Fibroblast of pulmonary artery (primary cell): ENCODE data around the gene RBCK1.
"Not testable (repeated sequence)": the region's sequence is repeated elsewhere in the genome, so short reads cannot be mapped to it uniquely, and the experiment has no call there.

Source experiments
- DNase-seq: peaks from one replicate; pipeline ENCODE4 v3.0.0-alpha.2; 2010; ENCODE audit warnings: low read depth
- H3K4me3 ChIP-seq: replicated peaks from 2 replicates; pipeline ENCODE4 v1.5.1; 2011; ENCODE audit warnings: low read depth, mild to moderate bottlenecking, control low read depth, low read length, moderate library complexity
- TF ChIP-seq, protein P1 (sequence below): IDR thresholded peaks from 2 replicates; pipeline ENCODE4 v1.5.1; 2011; ENCODE audit warnings: mild to moderate bottlenecking, control low read depth, low read length, inconsistent platforms; ENCODE audit errors: missing control alignments

RBCK1 gene

DNA sequence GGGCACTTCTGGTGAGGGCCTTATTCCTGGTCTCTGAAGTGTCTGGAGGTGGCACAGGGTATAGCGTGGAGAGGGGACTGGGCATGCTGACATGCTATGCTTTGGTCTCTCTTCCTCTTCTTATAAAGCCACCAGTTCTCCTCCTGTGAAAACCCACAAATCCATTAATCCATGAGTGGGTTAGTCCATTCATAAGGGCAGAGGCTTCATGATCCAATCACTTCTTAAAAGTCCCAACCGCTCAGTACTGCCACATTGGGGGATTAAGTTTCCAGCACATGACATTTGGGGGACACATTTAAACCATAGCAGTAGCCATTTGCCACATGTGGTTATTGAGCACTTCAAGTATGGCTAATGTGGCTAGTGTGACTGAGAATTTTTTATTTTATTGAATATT lies 31.3 kb upstream of the RBCK1 start:
- TF ChIP-seq, protein P1, sequence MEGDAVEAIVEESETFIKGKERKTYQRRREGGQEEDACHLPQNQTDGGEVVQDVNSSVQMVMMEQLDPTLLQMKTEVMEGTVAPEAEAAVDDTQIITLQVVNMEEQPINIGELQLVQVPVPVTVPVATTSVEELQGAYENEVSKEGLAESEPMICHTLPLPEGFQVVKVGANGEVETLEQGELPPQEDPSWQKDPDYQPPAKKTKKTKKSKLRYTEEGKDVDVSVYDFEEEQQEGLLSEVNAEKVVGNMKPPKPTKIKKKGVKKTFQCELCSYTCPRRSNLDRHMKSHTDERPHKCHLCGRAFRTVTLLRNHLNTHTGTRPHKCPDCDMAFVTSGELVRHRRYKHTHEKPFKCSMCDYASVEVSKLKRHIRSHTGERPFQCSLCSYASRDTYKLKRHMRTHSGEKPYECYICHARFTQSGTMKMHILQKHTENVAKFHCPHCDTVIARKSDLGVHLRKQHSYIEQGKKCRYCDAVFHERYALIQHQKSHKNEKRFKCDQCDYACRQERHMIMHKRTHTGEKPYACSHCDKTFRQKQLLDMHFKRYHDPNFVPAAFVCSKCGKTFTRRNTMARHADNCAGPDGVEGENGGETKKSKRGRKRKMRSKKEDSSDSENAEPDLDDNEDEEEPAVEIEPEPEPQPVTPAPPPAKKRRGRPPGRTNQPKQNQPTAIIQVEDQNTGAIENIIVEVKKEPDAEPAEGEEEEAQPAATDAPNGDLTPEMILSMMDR: no peak
- H3K4me3 ChIP-seq: no peak overlapping the region
- no peak for DNase-seq

DNA sequence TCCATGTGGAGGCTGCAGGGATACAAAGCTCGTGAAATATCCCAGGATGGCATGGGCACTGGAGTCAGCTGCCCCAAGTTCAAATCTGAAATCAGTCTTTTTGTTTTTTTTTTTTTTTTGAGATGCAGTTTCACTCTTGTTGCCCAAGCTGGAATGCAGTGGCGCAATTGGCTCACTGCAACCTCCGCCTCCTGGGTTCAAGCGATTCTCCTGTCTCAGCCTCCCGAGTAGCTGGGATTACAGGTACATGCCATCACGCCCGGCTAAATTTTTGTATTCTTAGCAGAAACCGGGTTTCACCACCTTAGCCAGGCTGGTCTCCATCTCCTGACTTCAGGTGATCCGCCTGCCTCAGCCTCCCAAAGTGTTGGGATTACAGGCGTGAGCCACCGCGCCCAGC lies 30.5 kb upstream of the RBCK1 start:
- H3K4me3 ChIP-seq, DNase-seq: not testable (repeated sequence)

DNA sequence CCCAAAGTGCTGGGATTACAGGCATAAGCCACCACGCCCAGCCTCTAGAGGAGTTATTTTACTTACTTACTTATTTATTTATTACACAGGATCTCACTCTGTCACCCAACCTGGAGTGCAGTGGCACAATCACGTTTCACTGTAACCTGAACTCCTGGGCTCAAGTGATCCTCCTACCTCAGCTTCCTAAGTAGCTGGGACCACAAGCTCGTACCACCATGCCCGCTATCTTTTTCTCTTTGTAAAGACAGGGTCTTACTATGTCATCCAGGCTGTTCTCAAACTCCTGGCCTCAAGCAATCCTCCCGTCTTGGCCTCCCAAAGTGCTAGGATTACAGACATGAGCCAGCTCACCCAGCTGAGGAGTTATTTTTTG lies 29.1 kb upstream of the RBCK1 start:
- no peak for DNase-seq
- TF ChIP-seq, protein P1: no peak
- no peak overlapping the region for H3K4me3 ChIP-seq

DNA sequence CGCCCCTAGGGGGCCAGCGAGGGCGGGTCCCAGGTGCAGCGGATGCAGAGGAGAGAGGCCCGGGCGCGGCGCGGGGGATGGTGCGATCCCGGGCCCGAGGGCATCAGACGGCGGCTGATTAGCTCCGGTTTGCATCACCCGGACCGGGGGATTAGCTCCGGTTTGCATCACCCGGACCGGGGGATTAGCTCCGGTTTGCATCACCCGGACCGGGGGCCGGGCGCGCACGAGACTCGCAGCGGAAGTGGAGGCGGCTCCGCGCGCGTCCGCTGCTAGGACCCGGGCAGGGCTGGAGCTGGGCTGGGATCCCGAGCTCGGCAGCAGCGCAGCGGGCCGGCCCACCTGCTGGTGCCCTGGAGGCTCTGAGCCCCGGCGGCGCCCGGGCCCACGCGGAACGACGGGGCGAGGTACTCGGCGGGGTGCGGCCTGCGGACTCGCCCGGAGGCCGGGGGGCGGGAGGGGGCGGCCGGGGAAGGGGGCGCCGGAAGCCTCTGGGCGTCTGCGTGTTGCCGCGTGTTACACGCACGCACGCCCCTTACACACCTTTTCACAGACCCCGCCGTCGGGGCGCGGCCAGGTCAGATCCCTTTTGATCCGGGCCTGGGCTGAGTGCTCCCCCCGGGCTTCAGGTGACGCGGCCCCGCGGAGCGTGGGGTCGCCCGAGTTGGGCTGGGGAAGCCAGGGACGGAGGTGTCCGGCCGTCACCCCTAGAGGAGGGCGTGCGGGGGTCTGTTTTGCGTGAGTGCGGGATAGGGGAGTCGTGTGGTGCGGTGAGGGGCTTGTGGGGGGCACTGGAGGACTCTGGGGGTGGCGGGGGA lies 27.1 kb upstream of the RBCK1 start:
- H3K4me3 ChIP-seq: peak overlapping the region; percentile 67
- peak; percentile 69 for DNase-seq
- TF ChIP-seq, protein P1: peak; percentile 5

DNA sequence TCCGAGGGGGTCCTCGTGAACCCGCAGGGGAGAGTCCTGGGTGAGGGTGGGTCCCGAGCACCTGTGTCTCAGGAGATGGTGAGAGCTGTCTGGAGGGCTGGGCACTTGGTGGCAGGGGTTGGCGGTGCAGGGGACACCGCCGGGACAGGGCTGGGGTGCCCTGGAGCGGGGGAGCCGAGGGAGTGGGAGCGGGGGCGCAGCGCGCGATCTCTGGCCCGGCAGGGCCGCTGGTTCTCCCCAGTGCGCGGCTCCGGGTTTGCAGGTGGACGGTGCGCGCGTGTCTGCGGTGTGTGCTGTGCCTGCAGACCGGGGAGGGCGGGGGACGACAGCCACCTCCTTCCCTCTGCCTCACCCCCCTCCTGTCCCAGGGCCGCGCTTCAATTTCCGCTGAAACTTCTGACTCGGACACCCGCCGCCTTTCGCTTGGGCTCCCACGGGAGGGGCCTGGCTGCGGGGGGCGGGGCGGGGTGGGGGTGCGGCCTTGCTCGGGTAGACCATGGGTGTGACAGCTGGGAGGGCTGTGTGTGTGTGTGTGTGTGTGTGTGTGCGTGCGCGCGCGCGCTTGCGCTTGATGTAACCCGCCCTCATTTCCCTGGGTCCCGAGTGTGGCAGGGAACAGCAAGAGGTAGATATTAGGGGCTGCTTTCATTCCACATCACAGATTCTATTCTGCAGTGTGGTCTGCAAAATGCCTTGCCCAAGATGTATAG lies 26.4 kb upstream of the RBCK1 start:
- peak; percentile 78 for DNase-seq
- TF ChIP-seq, protein P1: no peak

DNA sequence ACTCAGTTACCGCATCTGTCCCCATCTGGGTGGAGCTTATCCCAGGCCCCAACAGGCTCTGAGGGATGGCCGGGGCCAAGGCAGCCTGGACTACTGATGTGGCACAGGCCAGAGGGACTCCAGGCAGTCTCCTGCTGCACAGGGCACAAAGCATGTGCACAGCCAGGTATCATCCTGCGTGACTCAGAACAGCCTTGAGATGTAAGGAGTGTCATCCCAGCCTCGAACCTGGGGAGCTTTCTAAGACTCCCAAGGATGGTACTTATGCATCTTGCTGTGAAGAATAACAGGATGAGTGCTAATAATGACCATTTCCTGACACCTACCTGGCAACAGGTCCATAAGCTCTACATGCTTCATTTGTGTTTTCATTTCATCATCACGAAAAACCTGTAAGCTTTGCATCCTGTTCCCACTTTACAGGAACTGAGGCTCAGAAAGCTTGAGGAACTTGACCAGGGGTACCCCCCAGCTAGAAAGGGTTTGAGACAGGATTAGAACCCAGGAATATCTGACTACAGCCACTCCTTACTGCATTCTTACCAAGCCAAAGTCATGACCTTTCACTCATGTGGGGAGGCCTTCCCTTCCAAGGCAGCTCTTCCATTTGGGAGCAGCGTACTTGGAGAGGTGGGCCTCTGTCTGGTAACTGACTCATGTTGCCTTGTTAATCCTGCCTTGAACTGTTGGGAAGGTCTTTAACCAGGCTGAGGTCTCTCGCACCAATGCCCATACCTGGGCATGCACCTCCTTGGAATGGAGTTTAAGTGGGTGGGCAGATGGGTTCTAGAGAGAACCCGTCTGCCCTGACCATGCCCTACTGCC lies 25.6 kb upstream of the RBCK1 start:
- H3K4me3 ChIP-seq: peak overlapping the region; percentile 67
- no peak for DNase-seq
- TF ChIP-seq, protein P1: no peak

More for the DNA sequence above, 26.4 kb upstream of the RBCK1 start:
- H3K4me3 ChIP-seq: peak overlapping the region; percentile 67

DNA sequence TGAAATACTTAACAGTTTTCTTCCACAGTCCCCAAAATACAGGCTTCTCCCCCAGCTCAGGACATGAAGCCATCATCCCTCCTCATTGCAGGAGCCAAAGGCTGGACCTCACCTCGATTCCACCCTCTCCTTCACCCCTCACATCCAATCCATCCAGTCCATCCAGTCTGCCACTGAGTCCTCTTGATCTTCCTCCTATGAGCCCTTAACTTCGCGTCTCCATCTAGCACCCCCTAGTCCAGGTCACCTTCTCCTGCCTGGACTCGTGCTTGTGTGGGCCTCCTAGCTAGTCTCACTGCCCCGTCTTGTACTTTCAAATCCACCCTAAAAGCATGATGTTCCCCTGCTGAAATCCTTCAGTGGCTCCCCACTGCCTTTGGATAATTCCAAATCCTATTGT lies 24.2 kb upstream of the RBCK1 start:
- no peak overlapping the region for H3K4me3 ChIP-seq
- TF ChIP-seq, protein P1: no peak
- DNase-seq: no peak
